ENCODE results near the gene PHTF2. TPM values are rescaled to one million over a fixed set of nuclear protein-coding genes. Genes with fewer than 3 reads are reported as not detected.

Gene PHTF2
- polyA plus RNA-seq, 1 donor (not counting 4 experiments of a cell fraction or from before 2014, with no cell fraction given), result 24.1 TPM

DNA sequence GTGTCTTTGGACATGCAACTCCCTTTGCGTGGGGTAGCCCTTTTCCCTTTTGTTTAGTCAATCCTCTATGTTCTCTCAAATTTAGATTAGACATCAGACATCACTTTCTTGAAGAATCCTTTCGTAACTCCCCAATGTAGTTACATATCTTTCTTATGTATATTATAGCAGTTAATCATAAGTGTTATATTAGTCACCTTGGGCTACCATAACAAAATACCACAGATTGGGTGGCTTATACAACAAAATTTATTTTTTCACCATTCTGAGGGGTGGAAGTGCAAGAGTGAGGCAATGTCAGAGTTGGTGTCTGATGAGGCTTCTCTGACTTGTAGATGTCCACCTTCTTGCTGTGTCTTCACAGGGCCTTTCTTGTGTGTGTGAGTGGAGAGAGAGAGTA, 105.7 kb downstream of the PHTF2 start:
- H3K4me2 ChIP-seq (ENCODE audit: control insufficient read depth, extremely low read depth, insufficient read depth, low read depth, low read length), result no peak overlapping the region
- H3K9me3 ChIP-seq (ENCODE audit: control insufficient read depth, low read depth, low read length), result no peaks in the 10 kb centered on the region
- H3K36me3 ChIP-seq (ENCODE audit: control insufficient read depth in 2 of 2, extremely low read depth in 1 of 2, insufficient read depth in 2 of 2, low read length in 2 of 2), result peaks cover 0 to 3% of the 10 kb centered on the region in 2 experiments
- TF ChIP-seq EZH2 (IDR thresholded peaks at IDR 0.05; ENCODE audit: low read length), result no peak
- TF ChIP-seq, protein P1, sequence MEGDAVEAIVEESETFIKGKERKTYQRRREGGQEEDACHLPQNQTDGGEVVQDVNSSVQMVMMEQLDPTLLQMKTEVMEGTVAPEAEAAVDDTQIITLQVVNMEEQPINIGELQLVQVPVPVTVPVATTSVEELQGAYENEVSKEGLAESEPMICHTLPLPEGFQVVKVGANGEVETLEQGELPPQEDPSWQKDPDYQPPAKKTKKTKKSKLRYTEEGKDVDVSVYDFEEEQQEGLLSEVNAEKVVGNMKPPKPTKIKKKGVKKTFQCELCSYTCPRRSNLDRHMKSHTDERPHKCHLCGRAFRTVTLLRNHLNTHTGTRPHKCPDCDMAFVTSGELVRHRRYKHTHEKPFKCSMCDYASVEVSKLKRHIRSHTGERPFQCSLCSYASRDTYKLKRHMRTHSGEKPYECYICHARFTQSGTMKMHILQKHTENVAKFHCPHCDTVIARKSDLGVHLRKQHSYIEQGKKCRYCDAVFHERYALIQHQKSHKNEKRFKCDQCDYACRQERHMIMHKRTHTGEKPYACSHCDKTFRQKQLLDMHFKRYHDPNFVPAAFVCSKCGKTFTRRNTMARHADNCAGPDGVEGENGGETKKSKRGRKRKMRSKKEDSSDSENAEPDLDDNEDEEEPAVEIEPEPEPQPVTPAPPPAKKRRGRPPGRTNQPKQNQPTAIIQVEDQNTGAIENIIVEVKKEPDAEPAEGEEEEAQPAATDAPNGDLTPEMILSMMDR (optimal IDR thresholded peaks at IDR 0.05 in 1 of 3, IDR thresholded peaks at IDR 0.05 in 1 of 3, conservative IDR thresholded peaks at IDR 0.05 in 1 of 3; ENCODE audit: extremely low read depth in 1 of 3, insufficient read depth in 2 of 3, low read length in 3 of 3), result no peak
- no peaks in the 10 kb centered on the region for H3K27me3 ChIP-seq (ENCODE audit: control insufficient read depth, extremely low read depth, insufficient read depth, low read length)
- H2AFZ ChIP-seq (ENCODE audit: control insufficient read depth, low read length), result no peak overlapping the region
- no peaks in the 10 kb centered on the region for H3K9me1 ChIP-seq (ENCODE audit: control insufficient read depth, extremely low read depth, insufficient read depth, low read length)
- FAIRE-seq, result no peak
- no peak overlapping the region for H3K9ac ChIP-seq (ENCODE audit: control insufficient read depth, extremely low read depth, insufficient read depth, low read length)
- dilution Hi-C loops (cut with MboI; ENCODE audit: extremely low pct_ligation_motif_present, low sequenced_read_pairs), result no loop called here
- H3K4me1 ChIP-seq (ENCODE audit: control insufficient read depth, extremely low read depth, insufficient read depth, low read length), result no peaks in the 10 kb centered on the region
- no peak overlapping the region for H3K4me3 ChIP-seq (ENCODE audit: control insufficient read depth in 2 of 3, extremely low read depth in 1 of 3, insufficient read depth in 2 of 3, low read depth in 1 of 3, low read length in 3 of 3)
- no peaks in the 10 kb centered on the region for H3K79me2 ChIP-seq (ENCODE audit: control insufficient read depth, insufficient read depth, low read length)
- H4K20me1 ChIP-seq (ENCODE audit: control insufficient read depth, extremely low read depth, insufficient read depth, low read length), result no peaks in the 10 kb centered on the region
- H3K27ac ChIP-seq (ENCODE audit: control insufficient read depth, insufficient read depth, low read length), result no peak overlapping the region
- no peak for DNase-seq (ENCODE audit: low read depth, low spot score)

DNA sequence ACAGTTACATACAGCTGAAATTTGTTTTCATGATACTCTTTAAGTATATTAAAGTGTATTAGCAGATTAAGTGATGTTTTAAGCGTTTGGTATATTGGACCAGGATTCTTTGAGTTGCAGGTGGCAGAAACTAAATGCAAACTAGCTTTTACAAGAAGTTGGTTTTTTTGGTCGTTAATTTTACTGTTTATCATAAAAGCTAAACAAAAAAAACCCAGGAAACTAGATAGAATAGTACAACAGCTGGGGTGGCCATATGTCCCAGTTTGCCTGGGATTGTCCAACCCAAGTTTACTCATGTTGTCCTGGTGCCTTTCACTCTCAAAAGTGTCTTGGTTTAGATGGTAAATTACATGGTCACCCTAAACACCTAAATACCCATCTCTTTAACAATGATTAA, 108.7 kb downstream of the PHTF2 start:
- Histone ChIP-seq H3K36me3 (ENCODE audit: control insufficient read depth in 2 of 2, extremely low read depth in 1 of 2, insufficient read depth in 2 of 2, low read length in 2 of 2) (peaks cover 0 to under 1% of the 10 kb centered on the region in 2 experiments), H4K20me1 (ENCODE audit: control insufficient read depth, extremely low read depth, insufficient read depth, low read length) (no peaks in the 10 kb centered on the region), H3K9me3 (ENCODE audit: control insufficient read depth, low read depth, low read length) (no peaks in the 10 kb centered on the region), H3K4me3 (ENCODE audit: control insufficient read depth in 2 of 3, extremely low read depth in 1 of 3, insufficient read depth in 2 of 3, low read depth in 1 of 3, low read length in 3 of 3) (no peak overlapping the region), H3K27ac (ENCODE audit: control insufficient read depth, insufficient read depth, low read length) (no peak overlapping the region), H3K27me3 (ENCODE audit: control insufficient read depth, extremely low read depth, insufficient read depth, low read length) (no peaks in the 10 kb centered on the region), H3K9ac (ENCODE audit: control insufficient read depth, extremely low read depth, insufficient read depth, low read length) (no peak overlapping the region), H3K4me2 (ENCODE audit: control insufficient read depth, extremely low read depth, insufficient read depth, low read depth, low read length) (no peak overlapping the region), H3K9me1 (ENCODE audit: control insufficient read depth, extremely low read depth, insufficient read depth, low read length) (no peaks in the 10 kb centered on the region), H3K4me1 (ENCODE audit: control insufficient read depth, extremely low read depth, insufficient read depth, low read length) (no peaks in the 10 kb centered on the region), H2AFZ (ENCODE audit: control insufficient read depth, low read length) (no peak overlapping the region), H3K79me2 (ENCODE audit: control insufficient read depth, insufficient read depth, low read length) (no peaks in the 10 kb centered on the region)
- DNase-seq (ENCODE audit: low read depth, low spot score) (no peak), FAIRE-seq (no peak)
- dilution Hi-C loops (cut with MboI; ENCODE audit: extremely low pct_ligation_motif_present, low sequenced_read_pairs), result no loop called here
- TF ChIP-seq, protein P1 (optimal IDR thresholded peaks at IDR 0.05 in 1 of 3, IDR thresholded peaks at IDR 0.05 in 1 of 3, conservative IDR thresholded peaks at IDR 0.05 in 1 of 3; ENCODE audit: extremely low read depth in 1 of 3, insufficient read depth in 2 of 3, low read length in 3 of 3), result no peak
- TF ChIP-seq EZH2 (IDR thresholded peaks at IDR 0.05; ENCODE audit: low read length), result no peak
